ENCODE measurements around the gene ENOX2.

The ENOX2 gene

GRCh38 chrX:130772776-130773143, 130.2 kb downstream of the ENOX2 start:
- TF ChIP-seq, protein P1, sequence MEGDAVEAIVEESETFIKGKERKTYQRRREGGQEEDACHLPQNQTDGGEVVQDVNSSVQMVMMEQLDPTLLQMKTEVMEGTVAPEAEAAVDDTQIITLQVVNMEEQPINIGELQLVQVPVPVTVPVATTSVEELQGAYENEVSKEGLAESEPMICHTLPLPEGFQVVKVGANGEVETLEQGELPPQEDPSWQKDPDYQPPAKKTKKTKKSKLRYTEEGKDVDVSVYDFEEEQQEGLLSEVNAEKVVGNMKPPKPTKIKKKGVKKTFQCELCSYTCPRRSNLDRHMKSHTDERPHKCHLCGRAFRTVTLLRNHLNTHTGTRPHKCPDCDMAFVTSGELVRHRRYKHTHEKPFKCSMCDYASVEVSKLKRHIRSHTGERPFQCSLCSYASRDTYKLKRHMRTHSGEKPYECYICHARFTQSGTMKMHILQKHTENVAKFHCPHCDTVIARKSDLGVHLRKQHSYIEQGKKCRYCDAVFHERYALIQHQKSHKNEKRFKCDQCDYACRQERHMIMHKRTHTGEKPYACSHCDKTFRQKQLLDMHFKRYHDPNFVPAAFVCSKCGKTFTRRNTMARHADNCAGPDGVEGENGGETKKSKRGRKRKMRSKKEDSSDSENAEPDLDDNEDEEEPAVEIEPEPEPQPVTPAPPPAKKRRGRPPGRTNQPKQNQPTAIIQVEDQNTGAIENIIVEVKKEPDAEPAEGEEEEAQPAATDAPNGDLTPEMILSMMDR (IDR thresholded peaks at IDR 0.05), result no peak
- H3K27ac ChIP-seq, result no peak overlapping the region
- no peaks in the 10 kb centered on the region for H3K9me3 ChIP-seq
- no peaks in the 10 kb centered on the region for H3K36me3 ChIP-seq
- no peak overlapping the region for H3K4me3 ChIP-seq (ENCODE audit: low read depth in 1 of 2, low read length in 1 of 2)
- no peaks in the 10 kb centered on the region for H3K4me1 ChIP-seq (ENCODE audit: control insufficient read depth in 1 of 2, insufficient read depth in 1 of 2, low read depth in 1 of 2, low read length in 1 of 2)
- no peaks in the 10 kb centered on the region for H3K27me3 ChIP-seq

GRCh38 chrX:130772105-130772775, 130.8 kb downstream of the ENOX2 start:
- TF ChIP-seq, protein P1 (IDR thresholded peaks at IDR 0.05), result no peak
- H3K9me3 ChIP-seq, result no peaks in the 10 kb centered on the region
- no peaks in the 10 kb centered on the region for H3K36me3 ChIP-seq
- no peaks in the 10 kb centered on the region for H3K4me1 ChIP-seq (ENCODE audit: control insufficient read depth in 1 of 2, insufficient read depth in 1 of 2, low read depth in 1 of 2, low read length in 1 of 2)
- no peak overlapping the region for H3K27ac ChIP-seq
- H3K27me3 ChIP-seq, result no peaks in the 10 kb centered on the region
- no peak overlapping the region for H3K4me3 ChIP-seq (ENCODE audit: low read depth in 1 of 2, low read length in 1 of 2)

GRCh38 chrX:130771648-130772047, 131.4 kb downstream of the ENOX2 start:
- no peak overlapping the region for H3K4me3 ChIP-seq (ENCODE audit: low read depth in 1 of 2, low read length in 1 of 2)
- H3K4me1 ChIP-seq (ENCODE audit: control insufficient read depth in 1 of 2, insufficient read depth in 1 of 2, low read depth in 1 of 2, low read length in 1 of 2), result no peaks in the 10 kb centered on the region
- H3K9me3 ChIP-seq, result no peaks in the 10 kb centered on the region
- TF ChIP-seq, protein P1 (IDR thresholded peaks at IDR 0.05), result no peak
- H3K36me3 ChIP-seq, result no peaks in the 10 kb centered on the region
- H3K27me3 ChIP-seq, result no peaks in the 10 kb centered on the region
- H3K27ac ChIP-seq, result no peak overlapping the region

DNA sequence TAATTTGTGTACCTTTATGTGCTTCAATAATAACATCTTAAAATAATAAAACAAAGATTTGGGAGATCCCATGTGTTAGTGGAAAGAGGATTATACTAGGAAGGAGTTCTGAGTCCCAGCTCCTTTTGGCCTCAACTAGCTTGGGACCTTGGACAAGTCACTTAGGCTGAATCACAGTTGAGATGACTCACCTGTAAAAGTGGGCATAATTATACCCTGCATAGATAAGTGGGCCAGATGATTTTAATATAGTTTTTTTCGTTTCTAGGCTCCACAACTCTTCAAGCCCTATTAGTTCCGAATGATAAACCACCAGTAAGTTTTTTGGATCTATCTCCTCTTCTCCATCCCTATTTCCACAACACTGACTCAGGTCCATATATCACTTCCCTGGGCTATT, 131.8 kb downstream of the ENOX2 start:
- TF ChIP-seq, protein P1 (IDR thresholded peaks at IDR 0.05), result no peak
- H3K9me3 ChIP-seq, result no peaks in the 10 kb centered on the region
- no peak overlapping the region for H3K4me3 ChIP-seq (ENCODE audit: low read depth in 1 of 2, low read length in 1 of 2)
- no peak overlapping the region for H3K27ac ChIP-seq
- no peaks in the 10 kb centered on the region for H3K27me3 ChIP-seq
- H3K36me3 ChIP-seq, result no peaks in the 10 kb centered on the region
- H3K4me1 ChIP-seq (ENCODE audit: control insufficient read depth in 1 of 2, insufficient read depth in 1 of 2, low read depth in 1 of 2, low read length in 1 of 2), result no peaks in the 10 kb centered on the region

DNA sequence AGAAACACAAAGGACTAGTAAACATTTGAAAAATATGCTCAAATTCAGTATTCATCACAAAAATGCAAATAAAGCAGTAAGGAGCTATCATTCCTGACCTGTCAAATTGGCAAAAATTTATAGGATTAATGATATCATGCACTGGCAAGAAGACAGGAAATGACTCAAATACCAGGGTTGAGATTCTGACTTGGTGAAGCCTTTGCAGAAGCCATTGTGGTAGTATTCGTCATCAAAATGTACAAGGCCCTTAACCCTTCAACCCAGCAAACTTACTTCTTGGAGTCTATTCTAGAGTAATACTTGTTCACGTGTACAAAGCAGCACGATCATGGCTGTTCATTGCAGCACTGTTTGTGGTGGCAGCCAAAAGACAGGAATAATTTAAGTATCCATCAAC, 132.4 kb downstream of the ENOX2 start:
- Histone ChIP-seq H3K4me1 (ENCODE audit: control insufficient read depth in 1 of 2, insufficient read depth in 1 of 2, low read depth in 1 of 2, low read length in 1 of 2) (no peaks in the 10 kb centered on the region), H3K27ac (no peak overlapping the region), H3K4me3 (ENCODE audit: low read depth in 1 of 2, low read length in 1 of 2) (no peak overlapping the region), H3K9me3 (no peaks in the 10 kb centered on the region), H3K36me3 (no peaks in the 10 kb centered on the region), H3K27me3 (no peaks in the 10 kb centered on the region)
- TF ChIP-seq, protein P1 (IDR thresholded peaks at IDR 0.05), result no peak
